Lower leg skin (tissue), 4 donors: ENCODE data around the gene KRT74. TPM values are rescaled to one million over a fixed set of nuclear protein-coding genes. Genes with fewer than 3 reads are reported as not detected.

Source experiments
- DNase-seq, 2 donors: peaks; one replicate each; pipeline ENCODE4 v3.0.0-alpha.2; 2019; ENCODE audit warnings: low spot score in 2 of 2
- H3K4me3 ChIP-seq: fragments of 200-600 bp; sonication (generic); 2 replicates; pipeline ENCODE4 v1.5.1; 2017; ENCODE audit warnings: mild to moderate bottlenecking, low read depth; ENCODE audit not compliant: poor library complexity, severe bottlenecking
- CTCF ChIP-seq, 3 donors: fragments of 450-650 bp; IDR thresholded peaks; one replicate each; pipeline ENCODE4 v1.5.1; 2016; ENCODE audit warnings: antibody characterized with exemption in 3 of 3, mild to moderate bottlenecking in 3 of 3, moderate library complexity in 2 of 3
- POLR2A ChIP-seq, 2 donors: fragments of 450-650 bp; IDR thresholded peaks; one replicate each; pipeline ENCODE4 v1.6.1; 2016 to 2017; ENCODE audit warnings: antibody characterized with exemption in 2 of 2, mild to moderate bottlenecking in 1 of 2, moderate library complexity in 1 of 2
- WGBS, 2 donors: methylation state at CpG; one replicate each; pipeline ENCODE4 v1.1.5; 2018; 5-methylcytosine and 5-hydroxymethylcytosine counted together
- intact Hi-C: fragments of 100-400 bp; cut with DNase I; formaldehyde crosslinking; loops from one replicate; pipeline ENCODE4 v1.15.0; 2023; ENCODE audit warnings: low total_unique reads
- total RNA-seq, 4 donors: library from RNA; depleted of rRNA; stranded (reverse); fragments of >200 nt; gene quantifications; one replicate each; pipeline ENCODE4 v1.1.0, GENCODE V29; 2016

Gene KRT74
- 10 to 100 TPM in 1 of 4 donors, 1 to 10 TPM in 1, under 1 TPM in 2; 0.30 to 14.6 (median 0.82) TPM for total RNA-seq

GRCh38 chr12:52573743-52574142 lies at the start of gene KRT74:
TSS of gene KRT74 (minus strand) at chr12:52573843. CDS start at chr12:52573777, 66 bp downstream.
- intact Hi-C loops = no loop called here
- TF ChIP-seq CTCF (IDR thresholded peaks at IDR 0.05) (no peak), POLR2A (IDR thresholded peaks at IDR 0.05) (no peak)
- WGBS, 2 donors = 90 to 93% methylated on average over 3 of the region's 3 CpGs
- H3K4me3 ChIP-seq = no peak within 1 kb of the TSS
- DNase-seq = no peak

GRCh38 chr12:52622349-52622748 lies 48.7 kb upstream of the KRT74 start:
- peak in 1 of 2 donors; percentile 12 for DNase-seq
- TF ChIP-seq CTCF (IDR thresholded peaks at IDR 0.05) = no peak
- TF ChIP-seq POLR2A (IDR thresholded peaks at IDR 0.05) = no peak
- intact Hi-C loops = no loop called here
- H3K4me3 ChIP-seq = no peak overlapping the region
- WGBS, 2 donors = 87 to 90% methylated on average over 5 of the region's 5 CpGs

GRCh38 chr12:52618866-52619265 lies 45.2 kb upstream of the KRT74 start:
- DNase-seq = no peak
- no peak for TF ChIP-seq POLR2A (IDR thresholded peaks at IDR 0.05)
- TF ChIP-seq CTCF (IDR thresholded peaks at IDR 0.05) = no peak
- intact Hi-C loops = no loop called here
- no peak overlapping the region for H3K4me3 ChIP-seq
- WGBS, 2 donors = 84 to 85% methylated on average over 2 of the region's 2 CpGs

- WGBS, 2 donors = 87 to 91% methylated on average over 14 of the region's 14 CpGs
- no peak for TF ChIP-seq POLR2A (IDR thresholded peaks at IDR 0.05)
- no peak for TF ChIP-seq CTCF (IDR thresholded peaks at IDR 0.05)
- intact Hi-C loops = no loop called here
- no peak within 1 kb of the TSS for H3K4me3 ChIP-seq
- no peak for DNase-seq
Observed at GRCh38 chr12:52618216-52618615, 44.6 kb upstream of the KRT74 start, which contains the start of gene KRT73. TSS of gene KRT73 (minus strand) at chr12:52618559. CDS start at chr12:52618524, 35 bp downstream.

- intact Hi-C loops = no loop called here
- H3K4me3 ChIP-seq = no peak overlapping the region
- no peak for DNase-seq
- TF ChIP-seq POLR2A (IDR thresholded peaks at IDR 0.05) = no peak
- no peak for TF ChIP-seq CTCF (IDR thresholded peaks at IDR 0.05)
- WGBS, 2 donors = 80 to 95% methylated on average over 7 of the region's 7 CpGs
Observed at GRCh38 chr12:52617403-52617785, 43.8 kb upstream of the KRT74 start.
